WTC11 (cell line): Measurements from ENCODE around the gene ARVCF. TPM values are rescaled to one million over a fixed set of nuclear protein-coding genes. Genes with fewer than 3 reads are reported as not detected.

Source experiments
- ATAC-seq: fragments of 200-7000 bp; cut with Tn5 transposase; 2 replicates; pipeline ENCODE4 v1.10.0; 2021; ENCODE audit warnings: mild to moderate bottlenecking, moderate library complexity
- CTCF ChIA-PET: fragments of 300-600 bp; sonication (Branson Sonifier 250); formaldehyde crosslinking; loops from one replicate; lab custom pipeline; 2021; ENCODE audit warnings: antibody characterized with exemption; lab: Charles Lee
- POLR2A ChIA-PET: fragments of 350-600 bp; sonication (Branson Sonifier 250); formaldehyde crosslinking; loops from one replicate; lab custom pipeline; 2021; ENCODE audit warnings: antibody characterized with exemption; lab: Charles Lee
- DNase-seq: peaks from one replicate; pipeline ENCODE4 v3.0.0; 2021; ENCODE audit warnings: low spot score
- H3K27ac Mint-ChIP-seq: 2 replicates; pipeline ENCODE4 v1.8.0; 2021; ENCODE audit warnings: mixed read lengths
- H3K27me3 Mint-ChIP-seq: 2 replicates; pipeline ENCODE4 v1.8.0; 2021; ENCODE audit warnings: low read depth, mild to moderate bottlenecking, moderate library complexity, mixed read lengths
- H3K36me3 Mint-ChIP-seq: 2 replicates; pipeline ENCODE4 v1.8.0; 2021; ENCODE audit warnings: mixed read lengths
- H3K4me1 Mint-ChIP-seq: 2 replicates; pipeline ENCODE4 v1.8.0; 2022; ENCODE audit warnings: mixed read lengths
- H3K4me3 Mint-ChIP-seq: 2 replicates; pipeline ENCODE4 v1.8.0; 2021; ENCODE audit warnings: mild to moderate bottlenecking, moderate library complexity, mixed read lengths
- H3K9me3 Mint-ChIP-seq: 2 replicates; pipeline ENCODE4 v1.8.0; 2021; ENCODE audit warnings: mixed read lengths
- ATF6 ChIP-seq: sonication (generic); formaldehyde crosslinking; IDR thresholded peaks from 2 replicates; pipeline ENCODE4 v1.8.1; 2023; ENCODE audit warnings: mild to moderate bottlenecking, missing genetic modification reagents
- E2F1 ChIP-seq: sonication (generic); formaldehyde crosslinking; IDR thresholded peaks from 2 replicates; pipeline ENCODE4 v1.8.0; 2022; ENCODE audit warnings: mild to moderate bottlenecking, missing genetic modification reagents
- E2F4 ChIP-seq: sonication (generic); formaldehyde crosslinking; IDR thresholded peaks from 2 replicates; pipeline ENCODE4 v1.8.1; 2022; ENCODE audit warnings: low read depth, mild to moderate bottlenecking, moderate library complexity, missing genetic modification reagents, borderline replicate concordance
- ELF4 ChIP-seq: sonication (generic); formaldehyde crosslinking; IDR thresholded peaks from 2 replicates; pipeline ENCODE4 v1.8.1; 2022; ENCODE audit warnings: low read depth, mild to moderate bottlenecking, moderate library complexity, missing genetic modification reagents
- ERG ChIP-seq: fragments of 250-450 bp; sonication (Bioruptor Pico); IDR thresholded peaks from 2 replicates; pipeline ENCODE4 v1.8.0; 2021; ENCODE audit warnings: mild to moderate bottlenecking
- FOXP4 ChIP-seq: sonication (generic); formaldehyde crosslinking; IDR thresholded peaks from 2 replicates; pipeline ENCODE4 v1.8.0; 2022; ENCODE audit warnings: mild to moderate bottlenecking, missing genetic modification reagents
- HMGA2 ChIP-seq: fragments of 250-450 bp; sonication (Bioruptor Pico); IDR thresholded peaks from 2 replicates; pipeline ENCODE4 v1.4.0; 2021; ENCODE audit warnings: mild to moderate bottlenecking, moderate library complexity
- IRF1 ChIP-seq: sonication (generic); formaldehyde crosslinking; IDR thresholded peaks from 2 replicates; pipeline ENCODE4 v1.8.0; 2023; ENCODE audit warnings: missing genetic modification reagents
- OVOL2 ChIP-seq: fragments of 250-450 bp; sonication (Bioruptor Pico); IDR thresholded peaks from 2 replicates; pipeline ENCODE4 v1.9.0; 2021; ENCODE audit warnings: mild to moderate bottlenecking, borderline replicate concordance
- TCF7 ChIP-seq: sonication (generic); formaldehyde crosslinking; IDR thresholded peaks from 2 replicates; pipeline ENCODE4 v1.8.0; 2022; ENCODE audit warnings: mild to moderate bottlenecking, low read depth, missing genetic modification reagents, moderate library complexity
- TEAD4 ChIP-seq: sonication (generic); formaldehyde crosslinking; IDR thresholded peaks from 2 replicates; pipeline ENCODE4 v1.8.0; 2022; ENCODE audit warnings: mild to moderate bottlenecking, missing genetic modification reagents
- TP53 ChIP-seq: sonication (generic); formaldehyde crosslinking; IDR thresholded peaks from 2 replicates; pipeline ENCODE4 v1.8.1; 2023; ENCODE audit warnings: mild to moderate bottlenecking, missing genetic modification reagents
- USF1 ChIP-seq: sonication (generic); formaldehyde crosslinking; IDR thresholded peaks from 2 replicates; pipeline ENCODE4 v1.8.0; 2022; ENCODE audit warnings: mild to moderate bottlenecking, missing genetic modification reagents
- ZMAT4 ChIP-seq: fragments of 250-450 bp; sonication (Bioruptor Pico); IDR thresholded peaks from 2 replicates; pipeline ENCODE4 v1.9.0; 2021; ENCODE audit warnings: mild to moderate bottlenecking
- ZNF423 ChIP-seq: fragments of 250-450 bp; sonication (Bioruptor Pico); IDR thresholded peaks from 2 replicates; pipeline ENCODE4 v2.1.2; 2022; ENCODE audit warnings: mild to moderate bottlenecking, moderate library complexity
- ZSCAN18 ChIP-seq: fragments of 250-450 bp; sonication (Bioruptor Pico); IDR thresholded peaks from 2 replicates; pipeline ENCODE4 v2.1.2; 2022; ENCODE audit warnings: mild to moderate bottlenecking, moderate library complexity
- total RNA-seq: library from RNA; stranded (reverse); gene quantifications from 3 replicates; pipeline ENCODE4 v1.2.3, GENCODE V29; 2021

The ARVCF gene
- total RNA-seq, 1 experiment from 2014 or later, result 65.4 TPM

GRCh38 chr22:20009018-20009491, 7.6 kb downstream of the ARVCF start:
- Mint-ChIP-seq H3K36me3 (peaks cover 15% of the 10 kb centered on the region), H3K4me1 (0 out of 2 replicates have a peak, but pooled peaks cover 4% of the 10 kb centered on the region), H3K4me3 (no peak overlapping the region), H3K27ac (no peak overlapping the region), H3K9me3 (peaks cover 15% of the 10 kb centered on the region), H3K27me3 (no peaks in the 10 kb centered on the region)
- ChIA-PET POLR2A (no interaction called here), CTCF (interaction anchor here (1.2 to 1.8 kb wide), 2 partner anchors 18 to 35 kb away, joined by 4 read pairs; no protein-coding TSS in a partner anchor)
- no peak for DNase-seq
- no peak for ATAC-seq
- TF ChIP-seq ERG (CRISPR knock-in tag), result no peak
- TF ChIP-seq ZSCAN18 (CRISPR knock-in tag), result no peak
- no peak for TF ChIP-seq ELF4 (CRISPR knock-in tag)

GRCh38 chr22:20008221-20008995, 8.2 kb downstream of the ARVCF start:
- H3K4me3 Mint-ChIP-seq, result no peak overlapping the region
- POLR2A ChIA-PET, result no interaction called here
- H3K27ac Mint-ChIP-seq, result no peak overlapping the region
- ATAC-seq (no peak), DNase-seq (no peak)
- H3K9me3 Mint-ChIP-seq, result peaks cover 21% of the 10 kb centered on the region
- H3K4me1 Mint-ChIP-seq, result 0 out of 2 replicates have a peak, but pooled peaks cover 4% of the 10 kb centered on the region
- H3K27me3 Mint-ChIP-seq, result no peaks in the 10 kb centered on the region
- H3K36me3 Mint-ChIP-seq, result peaks cover 21% of the 10 kb centered on the region
- no peak for TF ChIP-seq IRF1 (CRISPR knock-in tag)
- TF ChIP-seq HMGA2, result no peak
- no peak for TF ChIP-seq TEAD4
- no peak for TF ChIP-seq E2F1 (CRISPR knock-in tag)
- no peak for TF ChIP-seq USF1 (CRISPR knock-in tag)
- TF ChIP-seq TP53 (CRISPR knock-in tag), result no peak
- no peak for TF ChIP-seq OVOL2 (CRISPR knock-in tag)
- TF ChIP-seq ZMAT4 (CRISPR knock-in tag), result no peak
- TF ChIP-seq E2F4 (CRISPR knock-in tag), result no peak
- TF ChIP-seq, all 79 proteins: peak for 0
- CTCF ChIA-PET, result interaction anchor here (1.8 kb wide), 1 partner anchor 34 kb away, joined by 4 read pairs; no protein-coding TSS in a partner anchor

- no peak overlapping the region for H3K27ac Mint-ChIP-seq
- H3K4me1 Mint-ChIP-seq, result peaks cover 21% of the 10 kb centered on the region
- ChIA-PET CTCF (no interaction called here), POLR2A (no interaction called here)
- H3K9me3 Mint-ChIP-seq, result peaks cover 27% of the 10 kb centered on the region
- DNase-seq, result no peak
- H3K4me3 Mint-ChIP-seq, result no peak overlapping the region
- peaks cover 27% of the 10 kb centered on the region for H3K36me3 Mint-ChIP-seq
- no peaks in the 10 kb centered on the region for H3K27me3 Mint-ChIP-seq
- no peak for ATAC-seq
- TF ChIP-seq OVOL2 (CRISPR knock-in tag), result no peak
- no peak for TF ChIP-seq TCF7 (CRISPR knock-in tag)
- TF ChIP-seq FOXP4 (CRISPR knock-in tag), result no peak
- no peak for TF ChIP-seq ATF6
- no peak for TF ChIP-seq ZNF423 (CRISPR knock-in tag)
These were observed 12.2 kb downstream of the ARVCF start for GRCh38 chr22:20004464-20004863.
